K562 (cell line): Measurements from ENCODE around the gene PLCB3. TPM values are rescaled to one million over a fixed set of nuclear protein-coding genes. Genes with fewer than 3 reads are reported as not detected.

Experiments
- CHD7 ChIP-seq: fragments of 200-600 bp; sonication (generic); IDR thresholded peaks from one replicate; pipeline ENCODE4 v1.6.1; 2012; ENCODE audit warnings: mild to moderate bottlenecking, low read depth, low read length, inconsistent platforms
- MNT ChIP-seq, 2 experiments: fragments of 450-650 bp; conservative IDR thresholded peaks; 2 replicates each; pipeline ENCODE4 v1.6.1; 2017; ENCODE audit warnings: mild to moderate bottlenecking in 2 of 2, moderate library complexity in 2 of 2
- STAT5A ChIP-seq: IDR thresholded peaks from 2 replicates; pipeline ENCODE4 v1.6.1; 2012; ENCODE audit warnings: low read length, inconsistent platforms, borderline replicate concordance
- ZKSCAN1 ChIP-seq: fragments of 150-350 bp; IDR thresholded peaks from 2 replicates; pipeline ENCODE4 v1.6.1; 2016; ENCODE audit warnings: low read depth, low read length
- ZKSCAN3 ChIP-seq: fragments of 250-450 bp; sonication (Bioruptor Pico); IDR thresholded peaks from 2 replicates; pipeline ENCODE4 v1.4.0; 2020
- ZNF12 ChIP-seq: sonication (generic); formaldehyde crosslinking; IDR thresholded peaks from 2 replicates; pipeline ENCODE4 v1.4.0; 2020; ENCODE audit warnings: mild to moderate bottlenecking, missing genetic modification reagents
- ZNF121 ChIP-seq: sonication (generic); formaldehyde crosslinking; conservative IDR thresholded peaks from 2 replicates; pipeline ENCODE4 v1.8.0; 2022; ENCODE audit warnings: missing genetic modification reagents
- ZNF282 ChIP-seq: sonication (generic); formaldehyde crosslinking; IDR thresholded peaks from 2 replicates; pipeline ENCODE4 v1.8.1; 2023; ENCODE audit warnings: missing genetic modification reagents
- ZNF76 ChIP-seq: fragments of 250-450 bp; sonication (Bioruptor Pico); IDR thresholded peaks from 2 replicates; pipeline ENCODE4 v1.4.0; 2020; ENCODE audit warnings: mild to moderate bottlenecking, moderate library complexity, borderline replicate concordance
- polyA plus RNA-seq, 8 experiments: library from polyadenylated mRNA; depleted of rRNA in 4 of 8; stranded (reverse) in 5 of 8; unstranded in 3 of 8; fragments of >200 nt; fragmentation: Nextera tagmentation in 2 of 8; fragmentation: Illumina TruSeq in 1 of 8; extraction: Ambion mirVana in 2 of 8; extraction: Trizol in 1 of 8; gene quantifications; 2 replicates each; pipeline versions ENCODE4 v1.2.1 to v1.2.3, GENCODE V29; 2011 to 2014; ENCODE audit warnings: inconsistent platforms in 1 of 8, missing spikeins in 1 of 8
- total RNA-seq, 7 experiments: library from RNA; depleted of rRNA in 6 of 7; stranded (reverse); fragments of >200 nt in 6 of 7; fragmentation: Illumina TruSeq in 2 of 7; extraction: Trizol in 2 of 7; gene quantifications; 2 replicates each; pipeline versions ENCODE4 v1.2.1 to v1.2.3, GENCODE V29; 2011 to 2021; ENCODE audit warnings: low replicate concordance in 1 of 7
- TF ChIP-seq, protein P1 (sequence below): fragments of 250-450 bp; sonication (Bioruptor Pico); IDR thresholded peaks from 2 replicates; pipeline ENCODE4 v1.4.0; 2020; ENCODE audit warnings: mild to moderate bottlenecking

PLCB3 gene
- total and polyA plus RNA-seq, 9 of the 15 experiments (the other 6 are each of a cell fraction or from before 2014, with no cell fraction given): 0.31 to 44.8 (median 14.6) TPM

DNA sequence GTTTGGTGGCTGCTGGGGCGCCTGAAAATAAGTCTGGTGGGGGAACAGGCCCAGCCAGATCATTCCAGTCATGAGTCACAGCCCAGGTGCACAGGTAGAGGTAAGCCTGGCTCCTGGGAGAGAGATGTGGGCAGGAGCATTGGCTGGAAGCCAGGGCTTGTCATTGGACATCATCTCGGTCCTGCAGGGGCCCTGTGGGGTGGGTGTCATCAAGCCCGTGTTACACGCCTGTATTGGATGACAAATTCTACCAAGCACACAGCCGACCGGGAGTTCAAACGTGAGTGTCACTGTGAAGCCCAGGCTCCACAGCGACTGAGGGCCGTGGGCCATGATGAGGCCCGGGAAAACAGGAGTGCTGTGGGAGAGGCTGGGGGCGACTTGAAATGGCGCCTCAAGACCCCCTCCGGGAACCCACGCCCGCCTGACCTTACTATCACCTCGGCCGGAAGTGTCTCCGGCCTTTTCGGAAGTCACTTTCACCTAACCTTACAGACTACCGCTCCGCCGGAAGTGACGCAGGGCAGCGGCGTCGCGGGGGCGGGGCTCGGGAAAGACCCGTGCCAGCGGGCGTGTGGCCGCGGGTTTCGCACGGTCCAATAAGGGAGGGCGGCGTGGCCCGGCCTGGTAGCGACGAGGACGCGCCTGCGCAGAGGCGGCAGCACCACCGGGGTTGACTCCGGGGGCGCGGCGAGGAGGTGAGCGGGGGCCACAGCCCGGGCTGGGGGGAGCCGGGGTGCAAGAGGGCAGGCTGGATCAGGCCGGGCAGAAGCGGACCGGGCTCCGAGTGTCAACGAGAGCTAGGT, 10.7 kb upstream of the PLCB3 start, which contains the start of gene FKBP2 (continued):
- no peak for TF ChIP-seq ZKSCAN3 (CRISPR knock-in tag)
- TF ChIP-seq ZKSCAN1: no peak
- TF ChIP-seq, protein P1, sequence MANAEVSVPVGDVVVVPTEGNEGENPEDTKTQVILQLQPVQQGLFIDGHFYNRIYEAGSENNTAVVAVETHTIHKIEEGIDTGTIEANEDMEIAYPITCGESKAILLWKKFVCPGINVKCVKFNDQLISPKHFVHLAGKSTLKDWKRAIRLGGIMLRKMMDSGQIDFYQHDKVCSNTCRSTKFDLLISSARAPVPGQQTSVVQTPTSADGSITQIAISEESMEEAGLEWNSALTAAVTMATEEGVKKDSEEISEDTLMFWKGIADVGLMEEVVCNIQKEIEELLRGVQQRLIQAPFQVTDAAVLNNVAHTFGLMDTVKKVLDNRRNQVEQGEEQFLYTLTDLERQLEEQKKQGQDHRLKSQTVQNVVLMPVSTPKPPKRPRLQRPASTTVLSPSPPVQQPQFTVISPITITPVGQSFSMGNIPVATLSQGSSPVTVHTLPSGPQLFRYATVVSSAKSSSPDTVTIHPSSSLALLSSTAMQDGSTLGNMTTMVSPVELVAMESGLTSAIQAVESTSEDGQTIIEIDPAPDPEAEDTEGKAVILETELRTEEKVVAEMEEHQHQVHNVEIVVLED (CRISPR knock-in tag): peak; percentile 63
- no peak for TF ChIP-seq ZNF12 (CRISPR knock-in tag)
- peak; percentile 91 to 93 for TF ChIP-seq MNT (conservative IDR thresholded peaks at IDR 0.05)
- TF ChIP-seq CHD7: no peak
- TF ChIP-seq ZNF121: no peak
- 0 out of 2 replicates have a peak, but pooled peaks have one; percentile 10 for TF ChIP-seq ZNF76
- TF ChIP-seq ZNF282 (CRISPR knock-in tag): no peak
- no peak for TF ChIP-seq STAT5A
